HepG2 (cell line): Measurements from ENCODE around the gene CEP44. TPM values are rescaled to one million over a fixed set of nuclear protein-coding genes. Genes with fewer than 3 reads are reported as not detected.

Experiments
- ATAC-seq: fragments of 200-7000 bp; cut with Tn5 transposase; 3 replicates; pipeline ENCODE4 v1.9.1; 2020; ENCODE audit warnings: mild to moderate bottlenecking, moderate library complexity
- BruUV-seq: library from RNA; stranded (reverse); fragments of 400-500 nt; replicated peaks from 2 replicates; lab custom pipeline; 2021; lab: Mats Ljungman, UMichigan
- CTCF ChIA-PET: fragments of 300-600 bp; formaldehyde crosslinking; extraction: SDS; loops from one replicate; lab custom pipeline; 2021; ENCODE audit warnings: low total read pairs, inconsistent platforms, low intra/inter-chr PET ratio; lab: Yijun Ruan, JAX
- POLR2A ChIA-PET: fragments of 350-600 bp; sonication (Branson Sonifier 250); formaldehyde crosslinking; loops from one replicate; lab custom pipeline; 2020; ENCODE audit warnings: antibody characterized with exemption, inconsistent platforms; lab: Yijun Ruan, JAX
- DNase-seq: peaks from one replicate; pipeline ENCODE4 v3.0.0-alpha.2; 2015; ENCODE audit warnings: low spot score
- FAIRE-seq: peaks from 3 replicates; lab custom pipeline; 2011; peaks lifted over from hg19 to GRCh38; lab: Jason Lieb, UNC
- H2AFZ ChIP-seq: one replicate; pipeline ENCODE4 v1.6.1; 2011; ENCODE audit warnings: low read length, inconsistent platforms
- H3K27ac ChIP-seq: fragments of 300-600 bp; 3 replicates; pipeline ENCODE4 v1.8.0; 2011; ENCODE audit warnings: mixed run types, mild to moderate bottlenecking, mixed read lengths, low read length, inconsistent platforms; ENCODE audit not compliant: insufficient read depth; ENCODE audit errors: extremely low read length
- H3K27me3 ChIP-seq, 2 experiments: fragments of 200-600 bp in 1 of 2; 2 replicates in 1 of 2; 3 replicates in 1 of 2; pipeline versions ENCODE4 v1.6.0 to v1.8.0; 2011; ENCODE audit warnings: low read length in 2 of 2, mild to moderate bottlenecking in 2 of 2, moderate library complexity in 2 of 2, inconsistent platforms in 1 of 2; ENCODE audit not compliant: insufficient read depth in 2 of 2, control insufficient read depth in 1 of 2
- H3K36me3 ChIP-seq, 2 experiments: fragments of 200-600 bp in 1 of 2; replicated peaks in 1 of 2; 2 replicates in 1 of 2; 3 replicates in 1 of 2; pipeline versions ENCODE4 v1.5.1 to v1.8.0; 2011; ENCODE audit warnings: low read length in 2 of 2, inconsistent platforms in 1 of 2; ENCODE audit not compliant: insufficient read depth in 2 of 2, control insufficient read depth in 1 of 2
- H3K4me1 ChIP-seq: 2 replicates; pipeline ENCODE4 v1.5.1; 2012; ENCODE audit warnings: low read length, inconsistent platforms; ENCODE audit not compliant: insufficient read depth
- H3K4me2 ChIP-seq: 2 replicates; pipeline ENCODE4 v1.6.0; 2011; ENCODE audit warnings: low read depth, low read length, inconsistent platforms
- H3K4me3 ChIP-seq, 3 experiments: fragments of 200-600 bp in 1 of 3; sonication (generic), shearing (Covaris generic) in 1 of 3; replicated peaks in 1 of 3; 2 replicates each; pipeline ENCODE4 v1.5.1; 2011 to 2016; ENCODE audit warnings: low read length in 3 of 3, inconsistent platforms in 2 of 3, low read depth in 2 of 3, mild to moderate bottlenecking in 2 of 3, control low read depth in 1 of 3, mixed read lengths in 1 of 3; ENCODE audit not compliant: insufficient read depth in 1 of 3
- H3K79me2 ChIP-seq: one replicate; pipeline ENCODE4 v1.6.1; 2011; ENCODE audit warnings: low read length, inconsistent platforms; ENCODE audit not compliant: insufficient read depth
- H3K9ac ChIP-seq: 2 replicates; pipeline ENCODE4 v1.6.0; 2011; ENCODE audit warnings: mild to moderate bottlenecking, low read depth, low read length, inconsistent platforms; ENCODE audit not compliant: insufficient read depth
- H3K9me3 ChIP-seq: 2 replicates; pipeline ENCODE4 v1.5.1; 2012; ENCODE audit warnings: mild to moderate bottlenecking, low read length
- H4K20me1 ChIP-seq: 2 replicates; pipeline ENCODE4 v1.6.0; 2011; ENCODE audit warnings: inconsistent platforms, mild to moderate bottlenecking, low read length, moderate library complexity; ENCODE audit not compliant: insufficient read depth
- CEBPG ChIP-seq: IDR thresholded peaks from 2 replicates; pipeline ENCODE4 v1.6.1; 2016
- MAZ ChIP-seq, 2 experiments: sonication (generic) in 1 of 2; formaldehyde crosslinking in 1 of 2; IDR thresholded peaks; 2 replicates each; pipeline versions ENCODE4 v1.5.0 to v1.6.1; 2012 to 2020; ENCODE audit warnings: low read depth in 2 of 2, mild to moderate bottlenecking in 2 of 2, borderline replicate concordance in 1 of 2, improper control_type of control experiment in 1 of 2, low read length in 1 of 2, missing genetic modification reagents in 1 of 2, moderate library complexity in 1 of 2
- MBNL3 ChIP-seq: fragments of 250-450 bp; sonication (Bioruptor Pico); conservative IDR thresholded peaks from 2 replicates; pipeline ENCODE4 v1.8.0; 2022; ENCODE audit warnings: mild to moderate bottlenecking, inconsistent platforms
- PHF8 ChIP-seq: sonication (generic); formaldehyde crosslinking; IDR thresholded peaks from 2 replicates; pipeline ENCODE4 v1.5.0; 2020; ENCODE audit warnings: missing genetic modification reagents
- RAD21 ChIP-seq: fragments of 450-650 bp; formaldehyde crosslinking; IDR thresholded peaks from 2 replicates; pipeline ENCODE4 v1.5.0; 2020; ENCODE audit warnings: mild to moderate bottlenecking
- REPIN1 ChIP-seq: sonication (generic); formaldehyde crosslinking; IDR thresholded peaks from 2 replicates; pipeline ENCODE4 v1.8.0; 2022; ENCODE audit warnings: missing genetic modification reagents, low read depth, mild to moderate bottlenecking, borderline replicate concordance
- REXO4 ChIP-seq: sonication (generic); formaldehyde crosslinking; IDR thresholded peaks from 2 replicates; pipeline ENCODE4 v1.8.0; 2022; ENCODE audit warnings: missing genetic modification reagents, mild to moderate bottlenecking, borderline replicate concordance
- SMAD3 ChIP-seq: sonication (generic); formaldehyde crosslinking; IDR thresholded peaks from 2 replicates; pipeline ENCODE4 v1.4.0; 2020; ENCODE audit warnings: missing genetic modification reagents
- WGBS: methylation state at CpG from one replicate; pipeline ENCODE4 v1.1.6; 2017; ENCODE audit warnings: low lambda C conversion rate; 5-methylcytosine and 5-hydroxymethylcytosine counted together
- in situ Hi-C: cut with HindIII; loops from 2 replicates; pipeline ENCODE4 v1.10.0; 2017; ENCODE audit warnings: low pct_unique_long_range_greater_than_20kb; ENCODE audit not compliant: extremely low pct_ligation_motif_present
- intact Hi-C: fragments of 100-400 bp; cut with micrococcal nuclease; formaldehyde crosslinking; loops from one replicate; pipeline ENCODE4 v1.10.0; 2022; ENCODE audit not compliant: unreplicated experiment
- polyA plus RNA-seq, 8 experiments: library from polyadenylated mRNA; depleted of rRNA in 3 of 8; stranded (reverse) in 7 of 8; unstranded in 1 of 8; fragments of >200 nt; fragmentation: Illumina TruSeq in 4 of 8; extraction: Trizol in 4 of 8; gene quantifications; 2 replicates each; pipeline versions ENCODE4 v1.2.1 to v1.2.3, GENCODE V29; 2011 to 2016; ENCODE audit warnings: low read depth in 4 of 8, missing spikeins in 1 of 8, mixed read lengths in 1 of 8; ENCODE audit not compliant: insufficient read depth in 1 of 8
- total RNA-seq, 5 experiments: library from RNA; depleted of rRNA; stranded (reverse); fragments of >200 nt; fragmentation: Illumina TruSeq; extraction: Trizol; gene quantifications; 2 replicates each; pipeline ENCODE4 v1.2.3, GENCODE V29; 2016; ENCODE audit warnings: low read depth in 1 of 5
- TF ChIP-seq, protein P1 (sequence below): IDR thresholded peaks from 2 replicates; pipeline ENCODE4 v1.6.1; 2016; ENCODE audit warnings: low read depth, control low read depth
- TF ChIP-seq, protein P2 (sequence below): sonication (generic); formaldehyde crosslinking; IDR thresholded peaks from 2 replicates; pipeline ENCODE4 v1.4.0; 2020; ENCODE audit warnings: missing genetic modification reagents

Gene CEP44
- total and polyA plus RNA-seq, 2 of the 13 experiments (the other 11 are each of a cell fraction or from before 2014, with no cell fraction given) = 5.5 to 11.9 TPM

DNA sequence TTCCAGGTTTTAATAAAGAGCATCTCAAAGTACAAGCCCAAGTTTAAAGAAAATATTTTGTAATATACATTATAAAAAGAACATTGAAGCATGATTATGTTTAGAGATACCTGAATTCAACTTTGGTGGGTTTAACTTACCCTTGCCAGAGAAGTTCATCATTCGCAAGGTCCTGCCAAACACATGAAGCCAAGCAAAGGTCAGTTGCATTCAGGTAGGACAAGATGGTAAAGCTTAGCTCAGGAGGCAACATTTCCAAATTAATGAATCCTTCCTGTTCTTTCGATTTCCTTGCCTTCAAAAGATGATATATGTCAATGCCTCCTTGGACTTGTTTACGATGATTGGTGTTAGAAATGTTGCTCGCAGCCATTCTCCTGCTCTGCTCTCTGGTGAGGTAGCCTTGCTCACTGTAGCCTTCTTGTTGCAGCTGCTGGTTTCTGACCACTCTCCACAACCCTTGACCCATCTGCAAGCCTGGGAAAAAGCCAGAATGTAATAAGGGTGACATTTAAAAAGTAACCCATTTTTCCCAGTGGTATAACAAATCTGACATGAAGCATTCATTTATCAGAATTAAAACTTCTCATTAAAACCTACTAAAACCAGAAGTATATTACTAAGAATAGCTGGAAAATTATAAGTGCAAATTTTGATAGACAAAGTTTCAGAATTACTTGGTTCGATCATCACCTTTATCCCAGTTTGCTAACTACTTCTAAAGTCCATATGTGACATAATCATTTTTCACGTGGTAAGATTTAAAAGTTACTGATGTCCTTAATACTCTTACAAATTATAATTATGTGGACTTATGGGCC, 20.9 kb upstream of the CEP44 start (continued):
- TF ChIP-seq, protein P1, sequence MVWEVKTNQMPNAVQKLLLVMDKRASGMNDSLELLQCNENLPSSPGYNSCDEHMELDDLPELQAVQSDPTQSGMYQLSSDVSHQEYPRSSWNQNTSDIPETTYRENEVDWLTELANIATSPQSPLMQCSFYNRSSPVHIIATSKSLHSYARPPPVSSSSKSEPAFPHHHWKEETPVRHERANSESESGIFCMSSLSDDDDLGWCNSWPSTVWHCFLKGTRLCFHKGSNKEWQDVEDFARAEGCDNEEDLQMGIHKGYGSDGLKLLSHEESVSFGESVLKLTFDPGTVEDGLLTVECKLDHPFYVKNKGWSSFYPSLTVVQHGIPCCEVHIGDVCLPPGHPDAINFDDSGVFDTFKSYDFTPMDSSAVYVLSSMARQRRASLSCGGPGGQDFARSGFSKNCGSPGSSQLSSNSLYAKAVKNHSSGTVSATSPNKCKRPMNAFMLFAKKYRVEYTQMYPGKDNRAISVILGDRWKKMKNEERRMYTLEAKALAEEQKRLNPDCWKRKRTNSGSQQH = no peak
- TF ChIP-seq MAZ (IDR thresholded peaks at IDR 0.05; ENCODE audit: borderline replicate concordance, low read depth, low read length) = no peak
- no peak for TF ChIP-seq MAZ (CRISPR knock-in tag; IDR thresholded peaks at IDR 0.05; ENCODE audit: low read depth)

DNA sequence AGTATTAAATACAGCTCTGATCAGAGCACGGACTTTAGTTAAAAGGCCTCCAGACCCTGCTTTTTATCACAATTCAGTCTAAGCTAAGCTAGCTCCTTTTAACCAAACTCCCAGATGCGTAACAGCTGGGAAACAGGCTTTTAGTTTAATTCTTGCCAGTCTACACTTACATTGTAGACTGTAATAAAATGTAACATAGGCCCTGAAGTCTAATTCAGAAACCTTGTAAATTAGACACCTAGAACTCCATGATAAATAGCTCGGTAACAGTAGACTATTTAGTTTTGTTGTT, 20.3 kb upstream of the CEP44 start:
- Histone ChIP-seq H3K27ac (no peak overlapping the region), H4K20me1 (no peaks in the 10 kb centered on the region), H3K9me3 (no peaks in the 10 kb centered on the region)
- TF ChIP-seq CEBPG (CRISPR knock-in tag) = no peak
- TF ChIP-seq, protein P2, sequence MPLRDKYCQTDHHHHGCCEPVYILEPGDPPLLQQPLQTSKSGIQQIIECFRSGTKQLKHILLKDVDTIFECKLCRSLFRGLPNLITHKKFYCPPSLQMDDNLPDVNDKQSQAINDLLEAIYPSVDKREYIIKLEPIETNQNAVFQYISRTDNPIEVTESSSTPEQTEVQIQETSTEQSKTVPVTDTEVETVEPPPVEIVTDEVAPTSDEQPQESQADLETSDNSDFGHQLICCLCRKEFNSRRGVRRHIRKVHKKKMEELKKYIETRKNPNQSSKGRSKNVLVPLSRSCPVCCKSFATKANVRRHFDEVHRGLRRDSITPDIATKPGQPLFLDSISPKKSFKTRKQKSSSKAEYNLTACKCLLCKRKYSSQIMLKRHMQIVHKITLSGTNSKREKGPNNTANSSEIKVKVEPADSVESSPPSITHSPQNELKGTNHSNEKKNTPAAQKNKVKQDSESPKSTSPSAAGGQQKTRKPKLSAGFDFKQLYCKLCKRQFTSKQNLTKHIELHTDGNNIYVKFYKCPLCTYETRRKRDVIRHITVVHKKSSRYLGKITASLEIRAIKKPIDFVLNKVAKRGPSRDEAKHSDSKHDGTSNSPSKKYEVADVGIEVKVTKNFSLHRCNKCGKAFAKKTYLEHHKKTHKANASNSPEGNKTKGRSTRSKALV (CRISPR knock-in tag) = no peak
- TF ChIP-seq REXO4 (CRISPR knock-in tag) = no peak
- no peak for TF ChIP-seq REPIN1 (CRISPR knock-in tag)
- no peak for TF ChIP-seq SMAD3
- no peak for TF ChIP-seq PHF8 (CRISPR knock-in tag)
- TF ChIP-seq RAD21 = no peak
- TF ChIP-seq MBNL3 (CRISPR knock-in tag) = no peak
- TF ChIP-seq, all 625 proteins: peak for 0
- FAIRE-seq = no peak
- Histone ChIP-seq H3K4me3 (no peak overlapping the region), H3K9ac (no peak overlapping the region), H3K79me2 (no peaks in the 10 kb centered on the region), H3K4me1 (peaks cover 8% of the 10 kb centered on the region), H3K36me3 (no peaks in the 10 kb centered on the region; a peak in 2 of 5 replicates), H3K27me3 (no peaks in the 10 kb centered on the region; a peak in 1 of 5 replicates), H2AFZ (no peak overlapping the region), H3K4me2 (no peak overlapping the region)
- intact Hi-C loops = no loop called here
- DNase-seq = no peak
- 95% methylated on average over 3 of the region's 3 CpGs for WGBS
- in situ Hi-C loops = no loop called here
- no TSS peak for BruUV-seq
- no peak for ATAC-seq
- POLR2A ChIA-PET = no interaction called here
- CTCF ChIA-PET = no interaction called here
